ENCODE data around the gene TMEM127. TPM values are rescaled to one million over a fixed set of nuclear protein-coding genes. Genes with fewer than 3 reads are reported as not detected.

Gene TMEM127
- total RNA-seq, 1 donor: 27.2 TPM

GRCh38 chr2:96248624-96249023 lies 17.2 kb downstream of the TMEM127 start:
- no peak overlapping the region for H3K4me3 ChIP-seq (ENCODE audit: low read depth, low read length)
- no peak for DNase-seq (ENCODE audit: low read depth)
- TF ChIP-seq CTCF (IDR thresholded peaks at IDR 0.05; ENCODE audit: insufficient read depth, low read depth, low read length): no peak

GRCh38 chr2:96247896-96248295 lies 17.9 kb downstream of the TMEM127 start:
- TF ChIP-seq CTCF (IDR thresholded peaks at IDR 0.05; ENCODE audit: insufficient read depth, low read depth, low read length): no peak
- no peak for DNase-seq (ENCODE audit: low read depth)
- H3K4me3 ChIP-seq (ENCODE audit: low read depth, low read length): no peak overlapping the region

- no peak for TF ChIP-seq CTCF (IDR thresholded peaks at IDR 0.05; ENCODE audit: insufficient read depth, low read depth, low read length)
- H3K4me3 ChIP-seq (ENCODE audit: low read depth, low read length): no peak overlapping the region
- no peak for DNase-seq (ENCODE audit: low read depth)
Measured at GRCh38 chr2:96247009-96247408, 18.8 kb downstream of the TMEM127 start.

- no peak overlapping the region for H3K4me3 ChIP-seq (ENCODE audit: low read depth, low read length)
- TF ChIP-seq CTCF (IDR thresholded peaks at IDR 0.05; ENCODE audit: insufficient read depth, low read depth, low read length): no peak
- DNase-seq (ENCODE audit: low read depth): no peak
Measured at GRCh38 chr2:96245609-96246390, 20.0 kb downstream of the TMEM127 start.

- no peak for TF ChIP-seq CTCF (IDR thresholded peaks at IDR 0.05; ENCODE audit: insufficient read depth, low read depth, low read length)
- DNase-seq (ENCODE audit: low read depth): no peak
- H3K4me3 ChIP-seq (ENCODE audit: low read depth, low read length): no peak overlapping the region
Measured at GRCh38 chr2:96243843-96244242, 22.0 kb downstream of the TMEM127 start.

- DNase-seq (ENCODE audit: low read depth): peak; percentile 62
- no peak for TF ChIP-seq CTCF (IDR thresholded peaks at IDR 0.05; ENCODE audit: insufficient read depth, low read depth, low read length)
- H3K4me3 ChIP-seq (ENCODE audit: low read depth, low read length): no peak overlapping the region
Measured at GRCh38 chr2:96241900-96242611, 23.7 kb downstream of the TMEM127 start.

Data from fibroblast of villous mesenchyme (primary cell).